Ramos (cell line): ENCODE data around the gene TMX2.

Source experiments
- in situ Hi-C: fragments of 300-500 bp; cut with MboI; formaldehyde crosslinking; loops from one replicate; pipeline ENCODE4 v1.14.3; 2022; ENCODE audit warnings: low sequenced_read_pairs; ENCODE audit not compliant: unreplicated experiment

Gene TMX2

GRCh38 chr11:57788703-57789088, 76.3 kb downstream of the TMX2 start:
- in situ Hi-C loops, result no loop called here
